ENCODE results near the gene APPL2. TPM values are rescaled to one million over a fixed set of nuclear protein-coding genes. Genes with fewer than 3 reads are reported as not detected.

Gene APPL2
- total RNA-seq, 1 donor from 2014 or later: 17.7 TPM

DNA sequence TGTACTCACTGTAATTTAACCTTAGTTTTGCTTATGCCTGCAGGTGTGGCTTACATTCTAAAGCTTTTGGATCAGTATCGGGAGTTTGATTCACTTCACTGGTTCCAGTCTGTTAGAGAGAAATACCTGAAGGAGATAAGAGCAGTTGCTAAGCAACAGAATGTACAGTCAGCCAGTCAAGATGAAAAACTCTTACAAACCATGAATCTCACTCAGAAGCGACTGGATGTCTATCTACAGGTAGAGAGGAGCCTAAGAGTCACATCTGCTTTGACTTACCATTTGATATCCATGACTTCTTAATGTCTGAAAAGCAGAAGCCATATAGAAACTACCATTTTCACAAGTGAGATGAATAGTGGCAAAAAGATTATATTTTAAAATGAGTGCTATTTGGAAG lies 71.9 kb downstream of the APPL2 start:
- Histone ChIP-seq H3K4me3 (ENCODE audit: insufficient read depth, low read depth, low read length) (no peak overlapping the region), H3K9ac (ENCODE audit: low read length) (no peak overlapping the region), H3K36me3 (ENCODE audit: insufficient read depth, low read length) (peaks cover 54% of the 10 kb centered on the region), H3K4me1 (ENCODE audit: insufficient read depth, low read length) (no peaks in the 10 kb centered on the region), H3K4me2 (ENCODE audit: low read length) (no peak overlapping the region), H4K20me1 (ENCODE audit: insufficient read depth, low read length) (peaks cover 4% of the 10 kb centered on the region), H3K27me3 (ENCODE audit: insufficient read depth, low read length) (no peaks in the 10 kb centered on the region), H3K9me3 (ENCODE audit: insufficient read depth, low read depth, low read length) (no peaks in the 10 kb centered on the region), H3K27ac (ENCODE audit: low read depth, low read length) (no peak overlapping the region), H2AFZ (ENCODE audit: low read depth, low read length) (no peak overlapping the region), H3K79me2 (ENCODE audit: insufficient read depth, low read length) (no peaks in the 10 kb centered on the region)
- H3K27ac Mint-ChIP-seq (ENCODE audit: unreplicated experiment): no peak overlapping the region
- no peak overlapping the region for H3K4me3 Mint-ChIP-seq (ENCODE audit: unreplicated experiment)
- H3K36me3 Mint-ChIP-seq (ENCODE audit: low read depth, unreplicated experiment): peaks cover 8% of the 10 kb centered on the region
- H3K4me1 Mint-ChIP-seq (ENCODE audit: low read depth, unreplicated experiment): peaks cover 4% of the 10 kb centered on the region
- no peak for TF ChIP-seq EZH2 (IDR thresholded peaks at IDR 0.05; ENCODE audit: insufficient read depth, low read length)
- TF ChIP-seq, protein P1, sequence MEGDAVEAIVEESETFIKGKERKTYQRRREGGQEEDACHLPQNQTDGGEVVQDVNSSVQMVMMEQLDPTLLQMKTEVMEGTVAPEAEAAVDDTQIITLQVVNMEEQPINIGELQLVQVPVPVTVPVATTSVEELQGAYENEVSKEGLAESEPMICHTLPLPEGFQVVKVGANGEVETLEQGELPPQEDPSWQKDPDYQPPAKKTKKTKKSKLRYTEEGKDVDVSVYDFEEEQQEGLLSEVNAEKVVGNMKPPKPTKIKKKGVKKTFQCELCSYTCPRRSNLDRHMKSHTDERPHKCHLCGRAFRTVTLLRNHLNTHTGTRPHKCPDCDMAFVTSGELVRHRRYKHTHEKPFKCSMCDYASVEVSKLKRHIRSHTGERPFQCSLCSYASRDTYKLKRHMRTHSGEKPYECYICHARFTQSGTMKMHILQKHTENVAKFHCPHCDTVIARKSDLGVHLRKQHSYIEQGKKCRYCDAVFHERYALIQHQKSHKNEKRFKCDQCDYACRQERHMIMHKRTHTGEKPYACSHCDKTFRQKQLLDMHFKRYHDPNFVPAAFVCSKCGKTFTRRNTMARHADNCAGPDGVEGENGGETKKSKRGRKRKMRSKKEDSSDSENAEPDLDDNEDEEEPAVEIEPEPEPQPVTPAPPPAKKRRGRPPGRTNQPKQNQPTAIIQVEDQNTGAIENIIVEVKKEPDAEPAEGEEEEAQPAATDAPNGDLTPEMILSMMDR (IDR thresholded peaks at IDR 0.05; ENCODE audit: insufficient read depth, low read depth, low read length): no peak
- FAIRE-seq: no peak
- DNase-seq (ENCODE audit: low read depth): peak; percentile 32
- no peaks in the 10 kb centered on the region for H3K27me3 Mint-ChIP-seq (ENCODE audit: low read depth, unreplicated experiment)
- no peaks in the 10 kb centered on the region for H3K9me3 Mint-ChIP-seq (ENCODE audit: unreplicated experiment)

DNA sequence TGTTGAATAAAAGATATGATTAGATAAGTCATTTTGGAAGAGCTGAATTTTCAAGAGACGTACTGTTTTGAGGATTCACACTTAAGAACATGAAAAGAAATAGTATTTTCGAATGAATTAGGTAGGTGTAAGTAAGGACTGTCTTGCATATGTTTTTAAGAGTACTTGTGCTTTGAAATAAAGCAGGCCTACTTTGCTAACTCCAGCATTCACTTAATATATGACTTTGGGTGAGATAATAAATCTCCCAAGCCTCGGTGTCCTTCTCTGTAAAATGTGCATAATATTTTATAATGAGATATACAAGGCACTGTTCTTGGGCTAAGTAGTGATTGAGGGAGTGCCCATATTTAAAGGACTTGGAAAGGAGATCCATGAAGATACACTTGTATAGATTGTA lies 73.8 kb downstream of the APPL2 start:
- Histone ChIP-seq H3K27me3 (ENCODE audit: insufficient read depth, low read length) (no peaks in the 10 kb centered on the region), H2AFZ (ENCODE audit: low read depth, low read length) (no peak overlapping the region), H3K4me3 (ENCODE audit: insufficient read depth, low read depth, low read length) (no peak overlapping the region), H3K36me3 (ENCODE audit: insufficient read depth, low read length) (peaks cover 62% of the 10 kb centered on the region), H3K79me2 (ENCODE audit: insufficient read depth, low read length) (no peaks in the 10 kb centered on the region), H3K27ac (ENCODE audit: low read depth, low read length) (no peak overlapping the region), H4K20me1 (ENCODE audit: insufficient read depth, low read length) (peaks cover 4% of the 10 kb centered on the region), H3K9me3 (ENCODE audit: insufficient read depth, low read depth, low read length) (no peaks in the 10 kb centered on the region), H3K4me1 (ENCODE audit: insufficient read depth, low read length) (no peaks in the 10 kb centered on the region), H3K4me2 (ENCODE audit: low read length) (no peak overlapping the region), H3K9ac (ENCODE audit: low read length) (no peak overlapping the region)
- Mint-ChIP-seq H3K27ac (ENCODE audit: unreplicated experiment) (no peak overlapping the region), H3K4me1 (ENCODE audit: low read depth, unreplicated experiment) (peaks cover 4% of the 10 kb centered on the region), H3K36me3 (ENCODE audit: low read depth, unreplicated experiment) (peaks cover 12% of the 10 kb centered on the region), H3K9me3 (ENCODE audit: unreplicated experiment) (no peaks in the 10 kb centered on the region), H3K27me3 (ENCODE audit: low read depth, unreplicated experiment) (no peaks in the 10 kb centered on the region), H3K4me3 (ENCODE audit: unreplicated experiment) (no peak overlapping the region)
- no peak for FAIRE-seq
- TF ChIP-seq EZH2 (IDR thresholded peaks at IDR 0.05; ENCODE audit: insufficient read depth, low read length): no peak
- TF ChIP-seq, protein P1 (IDR thresholded peaks at IDR 0.05; ENCODE audit: insufficient read depth, low read depth, low read length): no peak
- DNase-seq (ENCODE audit: low read depth): no peak

DNA sequence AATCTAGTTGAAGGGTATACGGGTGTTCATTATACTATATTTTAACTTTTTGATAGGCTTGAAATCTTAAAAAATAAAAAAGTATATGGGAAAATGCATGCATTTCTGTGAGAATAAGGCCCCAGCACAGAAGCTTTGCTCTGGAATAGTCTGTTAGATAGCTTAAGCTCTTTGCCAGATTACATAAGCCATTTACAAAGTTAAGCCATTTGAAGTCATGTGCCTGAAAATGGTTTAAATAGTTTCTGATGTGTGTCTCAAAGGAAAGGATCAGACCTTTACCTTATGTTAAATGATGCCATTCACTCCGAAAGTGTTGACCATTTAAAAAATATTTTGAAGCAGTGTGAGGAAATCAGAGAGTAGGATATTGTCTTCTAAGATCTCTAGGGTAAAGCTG lies 77.1 kb downstream of the APPL2 start:
- no peak overlapping the region for H3K4me2 ChIP-seq (ENCODE audit: low read length)
- H3K27ac Mint-ChIP-seq (ENCODE audit: unreplicated experiment): no peak overlapping the region
- H3K27me3 Mint-ChIP-seq (ENCODE audit: low read depth, unreplicated experiment): no peaks in the 10 kb centered on the region
- no peak overlapping the region for H3K27ac ChIP-seq (ENCODE audit: low read depth, low read length)
- TF ChIP-seq, protein P1 (IDR thresholded peaks at IDR 0.05; ENCODE audit: insufficient read depth, low read depth, low read length): no peak
- TF ChIP-seq EZH2 (IDR thresholded peaks at IDR 0.05; ENCODE audit: insufficient read depth, low read length): no peak
- H3K79me2 ChIP-seq (ENCODE audit: insufficient read depth, low read length): no peaks in the 10 kb centered on the region
- no peaks in the 10 kb centered on the region for H3K27me3 ChIP-seq (ENCODE audit: insufficient read depth, low read length)
- H3K9me3 Mint-ChIP-seq (ENCODE audit: unreplicated experiment): no peaks in the 10 kb centered on the region
- H3K36me3 Mint-ChIP-seq (ENCODE audit: low read depth, unreplicated experiment): peaks cover 23% of the 10 kb centered on the region
- no peak overlapping the region for H3K9ac ChIP-seq (ENCODE audit: low read length)
- no peak overlapping the region for H2AFZ ChIP-seq (ENCODE audit: low read depth, low read length)
- peaks cover 2% of the 10 kb centered on the region for H3K4me1 Mint-ChIP-seq (ENCODE audit: low read depth, unreplicated experiment)
- H4K20me1 ChIP-seq (ENCODE audit: insufficient read depth, low read length): peaks cover 4% of the 10 kb centered on the region
- no peak overlapping the region for H3K4me3 ChIP-seq (ENCODE audit: insufficient read depth, low read depth, low read length)
- H3K36me3 ChIP-seq (ENCODE audit: insufficient read depth, low read length): peaks cover 49% of the 10 kb centered on the region
- FAIRE-seq: no peak
- no peak overlapping the region for H3K4me3 Mint-ChIP-seq (ENCODE audit: unreplicated experiment)
- no peaks in the 10 kb centered on the region for H3K4me1 ChIP-seq (ENCODE audit: insufficient read depth, low read length)
- no peak for DNase-seq (ENCODE audit: low read depth)
- no peaks in the 10 kb centered on the region for H3K9me3 ChIP-seq (ENCODE audit: insufficient read depth, low read depth, low read length)
